K562 (cell line): ENCODE measurements around the gene DNMT3L. TPM values are rescaled to one million over a fixed set of nuclear protein-coding genes. Genes with fewer than 3 reads are reported as not detected.

Experiments used
- ATAC-seq: fragments of 200-7000 bp; cut with Tn5 transposase; 3 replicates; pipeline ENCODE4 v1.9.1; 2020; ENCODE audit warnings: moderate library complexity
- BruUV-seq: library from RNA; stranded (reverse); fragments of 400-500 nt; replicated peaks from 2 replicates; lab custom pipeline; 2021; lab: Mats Ljungman, UMichigan
- CTCF ChIA-PET: fragments of 300-600 bp; formaldehyde crosslinking; extraction: SDS; loops from one replicate; lab custom pipeline; 2021; ENCODE audit warnings: low intra/inter-chr PET ratio; lab: Yijun Ruan, JAX
- POLR2A ChIA-PET: fragments of 300-600, 350-650 bp; sonication (Branson Sonifier 250); formaldehyde crosslinking; extraction: SDS; loops from one replicate; lab custom pipeline; 2021; ENCODE audit warnings: antibody characterized with exemption, inconsistent platforms; lab: Yijun Ruan, JAX
- DNase-seq, 4 experiments: peaks; one replicate each; pipeline versions ENCODE4 v3.0.0 to v3.0.0-alpha.2; 2011 to 2018; ENCODE audit warnings: low spot score in 3 of 4, mixed read lengths in 3 of 4; ENCODE audit errors: extremely low read depth in 1 of 4
- FAIRE-seq: peaks from 2 replicates; lab custom pipeline; 2011; peaks lifted over from hg19 to GRCh38; lab: Jason Lieb, UNC
- H2AFZ ChIP-seq: 2 replicates; pipeline ENCODE4 v1.6.0; 2011; ENCODE audit warnings: low read depth, low read length, control low read depth, inconsistent platforms
- H3K27ac ChIP-seq: fragments of 200-600 bp; 3 replicates; pipeline ENCODE4 v1.8.0; 2011; ENCODE audit warnings: low read depth, mild to moderate bottlenecking, control low read depth, inconsistent platforms, low read length, moderate library complexity, mixed read lengths; ENCODE audit errors: extremely low read depth
- H3K27me3 ChIP-seq, 2 experiments: fragments of 300-600 bp in 1 of 2; 2 replicates in 1 of 2; 3 replicates in 1 of 2; pipeline versions ENCODE4 v1.6.0 to v1.8.0; 2011; ENCODE audit warnings: inconsistent platforms in 2 of 2, low read length in 2 of 2, mild to moderate bottlenecking in 1 of 2, mixed read lengths in 1 of 2, moderate library complexity in 1 of 2; ENCODE audit not compliant: control insufficient read depth in 2 of 2, insufficient read depth in 2 of 2
- H3K36me3 ChIP-seq: fragments of 300-600 bp; 3 replicates; pipeline ENCODE4 v1.8.0; 2011; ENCODE audit warnings: mild to moderate bottlenecking, low read length, inconsistent platforms; ENCODE audit not compliant: control insufficient read depth, insufficient read depth
- H3K4me1 ChIP-seq, 2 experiments: fragments of 200-600 bp in 1 of 2; replicated peaks in 1 of 2; 2 replicates in 1 of 2; 3 replicates in 1 of 2; pipeline versions ENCODE4 v1.5.1 to v1.8.0; 2011; ENCODE audit warnings: inconsistent platforms in 2 of 2, low read length in 2 of 2, mild to moderate bottlenecking in 1 of 2, mixed read lengths in 1 of 2, moderate library complexity in 1 of 2; ENCODE audit not compliant: control insufficient read depth in 2 of 2, insufficient read depth in 2 of 2
- H3K4me2 ChIP-seq: 2 replicates; pipeline ENCODE4 v1.6.1; 2011; ENCODE audit warnings: low read length, control low read depth, inconsistent platforms, mixed read lengths; ENCODE audit not compliant: insufficient read depth
- H3K4me3 ChIP-seq: fragments of 200-600 bp; sonication (generic), shearing (Covaris generic); 2 replicates; pipeline ENCODE4 v1.5.1; 2016; ENCODE audit warnings: control low read depth, inconsistent platforms
- H3K79me2 ChIP-seq: fragments of 200-600 bp; 3 replicates; pipeline ENCODE4 v1.8.0; 2011; ENCODE audit warnings: low read length, inconsistent platforms; ENCODE audit not compliant: control insufficient read depth, insufficient read depth
- H3K9ac ChIP-seq, 2 experiments: 2 replicates each; pipeline versions ENCODE4 v1.6.0 to v1.6.1; 2011; ENCODE audit warnings: low read depth in 2 of 2, low read length in 2 of 2, control low read depth in 1 of 2, inconsistent platforms in 1 of 2, mild to moderate bottlenecking in 1 of 2, mixed read lengths in 1 of 2; ENCODE audit not compliant: insufficient read depth in 1 of 2
- H3K9me1 ChIP-seq: one replicate; pipeline ENCODE4 v1.6.0; 2011; ENCODE audit warnings: inconsistent platforms, mild to moderate bottlenecking, low read length, moderate library complexity; ENCODE audit not compliant: control insufficient read depth, insufficient read depth
- H3K9me3 ChIP-seq: replicated peaks from 2 replicates; pipeline ENCODE4 v1.5.1; 2011; ENCODE audit warnings: low read depth, low read length, inconsistent platforms; ENCODE audit not compliant: control insufficient read depth, insufficient read depth
- H4K20me1 ChIP-seq: replicated peaks from 2 replicates; pipeline ENCODE4 v1.6.1; 2011; ENCODE audit warnings: low read length, inconsistent platforms, mixed read lengths; ENCODE audit not compliant: control insufficient read depth, insufficient read depth
- EGR1 ChIP-seq: fragments of 450-650 bp; conservative IDR thresholded peaks from 2 replicates; pipeline ENCODE4 v1.6.1; 2017; ENCODE audit warnings: mild to moderate bottlenecking
- HNRNPUL1 ChIP-seq: fragments of 200-400 bp; formaldehyde crosslinking; IDR thresholded peaks from 2 replicates; pipeline ENCODE4 v1.6.1; 2017; ENCODE audit warnings: low read length
- JUN ChIP-seq, 2 experiments: sonication (generic) in 1 of 2; formaldehyde crosslinking in 1 of 2; IDR thresholded peaks; 2 replicates each; pipeline versions ENCODE4 v1.6.1 to v1.8.0; 2012 to 2022; ENCODE audit warnings: borderline replicate concordance in 2 of 2, mild to moderate bottlenecking in 2 of 2, improper control_type of control experiment in 1 of 2, low read depth in 1 of 2, low read length in 1 of 2, missing genetic modification reagents in 1 of 2
- KDM1A ChIP-seq, 2 experiments: fragments of 450-650 bp; IDR thresholded peaks; 2 replicates each; pipeline ENCODE4 v1.6.1; 2016; ENCODE audit warnings: mild to moderate bottlenecking in 2 of 2
- KHSRP ChIP-seq: fragments of 450-650 bp; IDR thresholded peaks from 2 replicates; pipeline ENCODE4 v1.6.1; 2017
- KLF13 ChIP-seq: fragments of 450-650 bp; IDR thresholded peaks from 2 replicates; pipeline ENCODE4 v1.6.1; 2016; ENCODE audit warnings: missing genetic modification characterization, low read depth, mild to moderate bottlenecking, missing compliant biosample characterization, moderate library complexity, borderline replicate concordance
- MED1 ChIP-seq: sonication (generic); formaldehyde crosslinking; IDR thresholded peaks from 2 replicates; pipeline ENCODE4 v1.8.1; 2023; ENCODE audit warnings: missing genetic modification reagents, borderline replicate concordance
- NCOA6 ChIP-seq: fragments of 450-650 bp; IDR thresholded peaks from 2 replicates; pipeline ENCODE4 v1.6.1; 2017; ENCODE audit warnings: mild to moderate bottlenecking
- NFE2L1 ChIP-seq: fragments of 450-650 bp; IDR thresholded peaks from 2 replicates; pipeline ENCODE4 v1.6.1; 2016; ENCODE audit warnings: missing genetic modification characterization, low read depth, mild to moderate bottlenecking, missing compliant biosample characterization, moderate library complexity, borderline replicate concordance
- POLR3A ChIP-seq: IDR thresholded peaks from 2 replicates; pipeline ENCODE4 v1.6.1; 2011; ENCODE audit warnings: borderline replicate concordance, mild to moderate bottlenecking, moderate library complexity; ENCODE audit not compliant: insufficient read length, insufficient read depth; ENCODE audit errors: extremely low read depth
- RBM25 ChIP-seq: fragments of 200-400 bp; formaldehyde crosslinking; IDR thresholded peaks from 2 replicates; pipeline ENCODE4 v1.6.1; 2018; ENCODE audit warnings: low read length, low read depth, moderate library complexity; ENCODE audit not compliant: severe bottlenecking
- SMARCB1 ChIP-seq: IDR thresholded peaks from 2 replicates; pipeline ENCODE4 v1.6.1; 2011; ENCODE audit warnings: improper control_type of control experiment, low read depth; ENCODE audit not compliant: insufficient read length
- SRSF3 ChIP-seq: fragments of 200-400 bp; formaldehyde crosslinking; IDR thresholded peaks from 2 replicates; pipeline ENCODE4 v1.6.1; 2016; ENCODE audit warnings: mild to moderate bottlenecking, low read length, moderate library complexity; ENCODE audit not compliant: insufficient read depth
- TAL1 ChIP-seq: fragments of 450-650 bp; IDR thresholded peaks from 2 replicates; pipeline ENCODE4 v1.6.1; 2016; ENCODE audit warnings: mild to moderate bottlenecking
- TFAM ChIP-seq: fragments of 250-450 bp; sonication (Bioruptor Pico); conservative IDR thresholded peaks from 2 replicates; pipeline ENCODE4 v1.5.0; 2021; ENCODE audit warnings: mild to moderate bottlenecking, moderate library complexity
- USF2 ChIP-seq: sonication (generic); formaldehyde crosslinking; IDR thresholded peaks from 2 replicates; pipeline ENCODE4 v1.5.0; 2020; ENCODE audit warnings: missing genetic modification reagents
- ZNF140 ChIP-seq: fragments of 250-450 bp; sonication (Bioruptor Pico); IDR thresholded peaks from 2 replicates; pipeline ENCODE4 v1.8.0; 2021; ENCODE audit warnings: moderate library complexity, mild to moderate bottlenecking, inconsistent platforms
- ZNF146 ChIP-seq: IDR thresholded peaks from one replicate; pipeline ENCODE4 v1.6.1; 2018; ENCODE audit warnings: missing compliant biosample characterization; ENCODE audit not compliant: unreplicated experiment
- ZNF212 ChIP-seq: fragments of 450-650 bp; formaldehyde crosslinking; IDR thresholded peaks from 2 replicates; pipeline ENCODE4 v1.4.0; 2020; ENCODE audit warnings: mild to moderate bottlenecking
- ZNF280B ChIP-seq: fragments of 250-450 bp; sonication (Bioruptor Pico); IDR thresholded peaks from 2 replicates; pipeline ENCODE4 v1.5.1; 2021; ENCODE audit warnings: mild to moderate bottlenecking
- ZNF3 ChIP-seq: fragments of 250-450 bp; sonication (Bioruptor Pico); IDR thresholded peaks from 2 replicates; pipeline ENCODE4 v1.5.0; 2021; ENCODE audit warnings: mild to moderate bottlenecking, moderate library complexity
- WGBS: fragments of 100-300 bp; shearing (Covaris generic); methylation state at CpG from one replicate; pipeline ENCODE4 v1.1.6; 2016; ENCODE audit warnings: low coverage, mixed read lengths; ENCODE audit not compliant: insufficient coverage; ENCODE audit errors: missing lambda C conversion rate; 5-methylcytosine and 5-hydroxymethylcytosine counted together
- in situ Hi-C: fragments of 300-500 bp; cut with MboI; formaldehyde crosslinking; loops from 4 replicates; pipeline ENCODE4 v1.15.0; 2018; ENCODE audit warnings: inconsistent platforms, mixed read lengths
- intact Hi-C: fragments of 100-400 bp; cut with micrococcal nuclease; formaldehyde crosslinking; loops from 2 replicates; pipeline ENCODE4 v1.14.2; 2022
- polyA plus RNA-seq, 8 experiments: library from polyadenylated mRNA; depleted of rRNA in 4 of 8; stranded (reverse) in 5 of 8; unstranded in 3 of 8; fragments of >200 nt; fragmentation: Nextera tagmentation in 2 of 8; fragmentation: Illumina TruSeq in 1 of 8; extraction: Ambion mirVana in 2 of 8; extraction: Trizol in 1 of 8; gene quantifications; 2 replicates each; pipeline versions ENCODE4 v1.2.1 to v1.2.3, GENCODE V29; 2011 to 2014; ENCODE audit warnings: inconsistent platforms in 1 of 8, missing spikeins in 1 of 8
- total RNA-seq, 7 experiments: library from RNA; depleted of rRNA in 6 of 7; stranded (reverse); fragments of >200 nt in 6 of 7; fragmentation: Illumina TruSeq in 2 of 7; extraction: Trizol in 2 of 7; gene quantifications; 2 replicates each; pipeline versions ENCODE4 v1.2.1 to v1.2.3, GENCODE V29; 2011 to 2021; ENCODE audit warnings: low replicate concordance in 1 of 7

Gene DNMT3L
- total and polyA plus RNA-seq, 9 of the 15 experiments (the other 6 are each of a cell fraction or from before 2014, with no cell fraction given), result 0.08 TPM; not detected in 8

GRCh38 chr21:44298301-44298700 is 36.6 kb upstream of the DNMT3L start:
- Histone ChIP-seq H3K9me3 (no peaks in the 10 kb centered on the region), H3K27ac (no peak overlapping the region), H3K4me1 (peaks cover 13 to 73% of the 10 kb centered on the region in 2 experiments), H3K79me2 (peaks cover 29% of the 10 kb centered on the region), H3K4me3 (no peak overlapping the region), H3K9ac (no peak overlapping the region), H4K20me1 (peaks cover 22% of the 10 kb centered on the region), H2AFZ (no peak overlapping the region), H3K9me1 (peaks cover 11% of the 10 kb centered on the region), H3K27me3 (0 out of 5 replicates have a peak, but pooled peaks cover 0 to 4% of the 10 kb centered on the region in 2 experiments), H3K4me2 (no peak overlapping the region), H3K36me3 (no peaks in the 10 kb centered on the region; the same call in 2 of the 3 replicates)
- no TSS peak for BruUV-seq
- FAIRE-seq (no peak), DNase-seq (peak in 1 of 4 experiments; percentile 24), ATAC-seq (no peak)
- intact Hi-C loops, result no loop called here
- CTCF ChIA-PET, result interaction anchor here (0.8 to 0.9 kb wide), 2 partner anchors 30 to 360 kb away, joined by 3 to 4 read pairs; no protein-coding TSS in a partner anchor
- 72% methylated on average over 2 of the region's 2 CpGs for WGBS
- in situ Hi-C loops, result loop anchor here (25.0 kb wide), 1 partner anchor 136 kb away; no protein-coding TSS in a partner anchor
- POLR2A ChIA-PET, result interaction anchor here (0.7 to 1.2 kb wide), 3 partner anchors 39 to 1340 kb away, joined by 3 to 5 read pairs (median 3); no protein-coding TSS in a partner anchor
- TF ChIP-seq ZNF140 (CRISPR knock-in tag) (no peak), SRSF3 (no peak), ZNF146 (CRISPR knock-in tag) (peak; percentile 99), EGR1 (no peak), KLF13 (tag) (no peak), HNRNPUL1 (no peak), MED1 (CRISPR knock-in tag) (0 out of 2 replicates have a peak, but pooled peaks have one; percentile 39), JUN (IDR thresholded peaks at IDR 0.05; ENCODE audit: borderline replicate concordance, low read depth, low read length) (no peak), JUN (CRISPR knock-in tag; IDR thresholded peaks at IDR 0.05; ENCODE audit: borderline replicate concordance) (no peak), KDM1A (IDR thresholded peaks at IDR 0.05) (peak in 1 of 2 experiments; percentile 61; a peak in 1 of 4 replicates), KHSRP (no peak), RBM25 (no peak), TFAM (CRISPR knock-in tag) (no peak), SMARCB1 (no peak), NCOA6 (no peak), USF2 (CRISPR knock-in tag) (no peak), ZNF212 (no peak), TAL1 (no peak), ZNF3 (CRISPR knock-in tag) (no peak), NFE2L1 (tag) (no peak), POLR3A (no peak), ZNF280B (CRISPR knock-in tag) (no peak)
